ENCODE data around the gene KCNG4. TPM values are rescaled to one million over a fixed set of nuclear protein-coding genes. Genes with fewer than 3 reads are reported as not detected.

KCNG4 gene
- total and polyA plus RNA-seq, 5 donors, result not detected

- 44% methylated on average over 21 of the region's 21 CpGs for WGBS
- ATAC-seq (peak; percentile 34 to 74), DNase-seq (peak in 1 of 3 donors; percentile 19)
- H3K4me1 ChIP-seq (ENCODE audit: control insufficient read depth, insufficient read depth, low read length), result peaks cover 4% of the 10 kb centered on the region
- no peak overlapping the region for H3K4me3 ChIP-seq (ENCODE audit: low read length)
- no peaks in the 10 kb centered on the region for H3K9me3 ChIP-seq (ENCODE audit: control insufficient read depth, low read length)
- intact Hi-C loops (cut with DNase I), result no loop called here
- H3K27ac ChIP-seq (ENCODE audit: low read length), result no peak overlapping the region
- H3K27me3 ChIP-seq (ENCODE audit: control insufficient read depth, insufficient read depth), result no peaks in the 10 kb centered on the region
These were observed 5.2 kb downstream of the KCNG4 start for GRCh38 chr16:84234321-84235241.

DNA sequence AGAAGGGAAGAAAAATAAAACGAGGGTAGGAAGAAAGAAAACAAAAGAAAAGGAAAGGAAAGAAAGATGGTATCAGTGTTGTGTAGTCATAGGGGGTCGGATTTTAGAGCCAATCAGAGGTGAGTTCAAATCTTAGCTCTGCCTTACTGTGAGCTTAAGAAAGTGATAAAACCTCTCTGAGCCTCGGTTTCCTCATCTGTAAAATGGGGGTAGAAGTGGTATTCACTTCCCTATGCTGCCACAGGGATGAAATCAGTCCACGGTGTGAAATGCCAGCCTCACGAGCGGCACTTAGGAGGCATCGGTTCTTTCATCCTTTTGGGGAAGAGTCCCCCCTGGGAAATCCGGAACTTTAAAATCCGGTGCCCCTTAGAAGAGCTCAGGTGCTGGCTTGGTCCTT is 6.1 kb downstream of the KCNG4 start:
- 81% methylated on average over 9 of the region's 9 CpGs for WGBS
- ATAC-seq, result no peak
- H3K9me3 ChIP-seq (ENCODE audit: control insufficient read depth, low read length), result no peaks in the 10 kb centered on the region
- no peak overlapping the region for H3K27ac ChIP-seq (ENCODE audit: low read length)
- H3K4me1 ChIP-seq (ENCODE audit: control insufficient read depth, insufficient read depth, low read length), result peaks cover 4% of the 10 kb centered on the region
- no peak for DNase-seq
- no peak overlapping the region for H3K4me3 ChIP-seq (ENCODE audit: low read length)
- no peaks in the 10 kb centered on the region for H3K27me3 ChIP-seq (ENCODE audit: control insufficient read depth, insufficient read depth)
- intact Hi-C loops (cut with DNase I), result no loop called here

- intact Hi-C loops (cut with DNase I), result no loop called here
- Histone ChIP-seq H3K9me3 (ENCODE audit: control insufficient read depth, low read length) (no peaks in the 10 kb centered on the region), H3K4me1 (ENCODE audit: control insufficient read depth, insufficient read depth, low read length) (peaks cover 4% of the 10 kb centered on the region), H3K27ac (ENCODE audit: low read length) (no peak overlapping the region), H3K4me3 (ENCODE audit: low read length) (no peak overlapping the region), H3K27me3 (ENCODE audit: control insufficient read depth, insufficient read depth) (no peaks in the 10 kb centered on the region)
- WGBS, result 94% methylated on average over 5 of the region's 5 CpGs
- DNase-seq, result no peak
- no peak for ATAC-seq
These were observed 6.8 kb downstream of the KCNG4 start for GRCh38 chr16:84232969-84233368.

DNA sequence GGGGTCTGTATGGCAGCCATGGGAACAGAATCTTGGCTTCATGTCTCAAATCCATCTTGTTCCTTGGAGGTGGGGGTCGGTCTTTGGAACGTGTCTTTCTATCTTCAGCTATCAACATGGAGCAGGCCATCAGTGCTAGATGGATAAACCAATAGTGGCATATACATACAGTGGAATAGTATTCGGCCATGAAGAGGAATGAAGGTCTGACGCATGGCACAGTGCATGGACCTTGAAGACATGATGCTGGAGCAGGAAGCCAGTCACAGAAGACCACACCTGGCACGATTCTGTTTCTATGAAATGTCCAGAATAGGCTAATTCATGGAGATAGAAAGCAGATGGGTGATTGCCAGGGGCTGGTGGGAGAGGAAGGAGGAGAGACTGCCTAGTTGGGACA is 7.8 kb downstream of the KCNG4 start:
- intact Hi-C loops (cut with DNase I), result no loop called here
- WGBS, result 90% methylated on average over 5 of the region's 5 CpGs
- ATAC-seq (no peak), DNase-seq (no peak)
- no peak overlapping the region for H3K27ac ChIP-seq (ENCODE audit: low read length)
- H3K27me3 ChIP-seq (ENCODE audit: control insufficient read depth, insufficient read depth), result no peaks in the 10 kb centered on the region
- no peak overlapping the region for H3K4me3 ChIP-seq (ENCODE audit: low read length)
- H3K4me1 ChIP-seq (ENCODE audit: control insufficient read depth, insufficient read depth, low read length), result peaks cover 4% of the 10 kb centered on the region
- no peaks in the 10 kb centered on the region for H3K9me3 ChIP-seq (ENCODE audit: control insufficient read depth, low read length)

- intact Hi-C loops (cut with DNase I), result no loop called here
- peaks cover under 1% of the 10 kb centered on the region for H3K4me1 ChIP-seq (ENCODE audit: control insufficient read depth, insufficient read depth, low read length)
- no peaks in the 10 kb centered on the region for H3K27me3 ChIP-seq (ENCODE audit: control insufficient read depth, insufficient read depth)
- H3K27ac ChIP-seq (ENCODE audit: low read length), result no peak overlapping the region
- no peaks in the 10 kb centered on the region for H3K9me3 ChIP-seq (ENCODE audit: control insufficient read depth, low read length)
- H3K4me3 ChIP-seq (ENCODE audit: low read length), result no peak overlapping the region
- ATAC-seq (no peak), DNase-seq (no peak)
- WGBS, result 81% methylated on average over 11 of the region's 11 CpGs
These were observed 10.3 kb downstream of the KCNG4 start for GRCh38 chr16:84229471-84229870.

DNA sequence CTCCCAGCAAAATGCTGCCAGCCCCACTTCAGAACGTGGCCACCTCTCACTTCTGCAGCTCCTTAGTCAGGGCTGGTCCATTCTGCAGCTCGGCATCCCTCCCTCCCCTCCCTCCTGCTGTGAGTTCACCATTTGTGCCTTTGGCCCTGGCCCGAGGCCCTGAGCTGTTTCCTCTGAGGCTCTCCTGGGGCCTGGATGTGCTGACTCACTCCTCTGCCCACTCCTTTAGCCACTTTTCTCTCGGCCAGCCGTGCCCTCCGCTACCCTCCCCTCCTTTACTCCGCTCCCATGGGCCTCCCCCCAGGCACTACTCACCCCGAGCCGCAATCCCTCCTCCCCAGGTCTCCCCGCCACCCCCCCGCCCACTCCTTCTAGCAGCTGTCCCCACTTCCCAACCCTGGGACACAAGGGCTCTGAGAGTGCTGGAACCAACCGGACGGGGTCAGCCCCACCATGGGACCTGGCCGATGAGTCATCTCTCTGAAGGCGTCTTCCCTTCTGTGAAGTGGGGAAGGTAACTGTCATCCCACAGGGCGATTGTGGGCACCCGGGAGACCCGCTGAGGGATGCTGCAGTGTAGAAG is 11.5 kb downstream of the KCNG4 start:
- DNase-seq (peak; percentile 89 to 94 (median 91)), ATAC-seq (peak; percentile 95 to 97)
- H3K27me3 ChIP-seq (ENCODE audit: control insufficient read depth, insufficient read depth), result no peaks in the 10 kb centered on the region
- 34% methylated on average over 18 of the region's 18 CpGs for WGBS
- H3K4me1 ChIP-seq (ENCODE audit: control insufficient read depth, insufficient read depth, low read length), result no peaks in the 10 kb centered on the region
- intact Hi-C loops (cut with DNase I), result no loop called here
- no peaks in the 10 kb centered on the region for H3K9me3 ChIP-seq (ENCODE audit: control insufficient read depth, low read length)
- H3K4me3 ChIP-seq (ENCODE audit: low read length), result no peak overlapping the region
- H3K27ac ChIP-seq (ENCODE audit: low read length), result no peak overlapping the region

GRCh38 chr16:84227548-84227947 is 12.3 kb downstream of the KCNG4 start:
- H3K4me1 ChIP-seq (ENCODE audit: control insufficient read depth, insufficient read depth, low read length), result no peaks in the 10 kb centered on the region
- DNase-seq, result no peak
- H3K4me3 ChIP-seq (ENCODE audit: low read length), result no peak overlapping the region
- no peak for ATAC-seq
- no peaks in the 10 kb centered on the region for H3K27me3 ChIP-seq (ENCODE audit: control insufficient read depth, insufficient read depth)
- WGBS, result 86% methylated on average over 6 of the region's 6 CpGs
- intact Hi-C loops (cut with DNase I), result no loop called here
- H3K27ac ChIP-seq (ENCODE audit: low read length), result no peak overlapping the region
- H3K9me3 ChIP-seq (ENCODE audit: control insufficient read depth, low read length), result no peaks in the 10 kb centered on the region

DNA sequence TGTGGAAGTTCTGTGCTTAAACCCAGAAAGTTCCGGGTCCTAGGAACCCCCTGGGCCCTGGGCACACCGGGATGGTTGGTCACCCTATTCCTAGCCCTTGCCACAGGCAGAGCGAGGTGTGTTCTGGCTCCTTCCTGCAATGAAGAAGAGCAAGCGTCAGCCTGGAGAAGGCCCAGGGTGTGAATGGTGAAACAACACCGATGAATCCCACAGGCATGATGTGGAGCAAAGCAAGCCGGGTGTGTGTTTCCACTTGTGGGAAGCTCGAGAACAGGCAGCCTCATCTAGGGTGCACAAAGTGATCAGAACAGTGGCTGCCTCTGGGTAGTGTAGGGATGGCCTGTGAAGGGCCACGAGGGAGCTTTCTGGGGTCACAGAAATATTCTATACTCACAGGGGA is 13.8 kb downstream of the KCNG4 start:
- no peak overlapping the region for H3K4me3 ChIP-seq (ENCODE audit: low read length)
- intact Hi-C loops (cut with DNase I), result no loop called here
- ATAC-seq (no peak), DNase-seq (no peak)
- WGBS, result 88% methylated on average over 8 of the region's 8 CpGs
- no peaks in the 10 kb centered on the region for H3K9me3 ChIP-seq (ENCODE audit: control insufficient read depth, low read length)
- no peaks in the 10 kb centered on the region for H3K27me3 ChIP-seq (ENCODE audit: control insufficient read depth, insufficient read depth)
- H3K27ac ChIP-seq (ENCODE audit: low read length), result no peak overlapping the region
- H3K4me1 ChIP-seq (ENCODE audit: control insufficient read depth, insufficient read depth, low read length), result no peaks in the 10 kb centered on the region

- H3K27me3 ChIP-seq (ENCODE audit: control insufficient read depth, insufficient read depth), result no peaks in the 10 kb centered on the region
- ATAC-seq, result no peak
- H3K4me3 ChIP-seq (ENCODE audit: low read length), result no peak overlapping the region
- 73% methylated on average over 7 of the region's 7 CpGs for WGBS
- no peak for DNase-seq
- intact Hi-C loops (cut with DNase I), result no loop called here
- H3K9me3 ChIP-seq (ENCODE audit: control insufficient read depth, low read length), result no peaks in the 10 kb centered on the region
- no peak overlapping the region for H3K27ac ChIP-seq (ENCODE audit: low read length)
- no peaks in the 10 kb centered on the region for H3K4me1 ChIP-seq (ENCODE audit: control insufficient read depth, insufficient read depth, low read length)
These were observed 14.2 kb downstream of the KCNG4 start for GRCh38 chr16:84225571-84225970.

DNA sequence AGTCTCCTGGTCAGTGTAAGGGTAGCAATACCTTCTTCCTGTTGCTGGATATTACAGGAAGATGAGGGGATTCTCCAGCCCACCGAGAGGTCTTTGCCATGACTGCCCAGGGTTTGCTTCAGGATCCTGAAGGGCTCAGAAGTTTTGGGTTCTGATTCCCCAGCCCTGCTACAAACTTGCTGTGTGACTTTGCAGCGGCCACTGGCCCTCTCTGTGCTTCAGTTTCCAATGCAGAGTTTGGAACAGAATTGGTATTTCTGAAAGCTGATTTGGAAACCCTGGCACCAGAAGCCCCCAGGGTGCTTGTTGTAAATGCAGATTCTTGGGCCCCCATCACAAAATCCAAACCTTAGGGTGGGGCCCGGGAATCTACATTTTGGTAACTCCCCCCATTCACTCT is 14.7 kb downstream of the KCNG4 start:
- Histone ChIP-seq H3K27ac (ENCODE audit: low read length) (no peak overlapping the region), H3K27me3 (ENCODE audit: control insufficient read depth, insufficient read depth) (no peaks in the 10 kb centered on the region), H3K9me3 (ENCODE audit: control insufficient read depth, low read length) (no peaks in the 10 kb centered on the region), H3K4me1 (ENCODE audit: control insufficient read depth, insufficient read depth, low read length) (no peaks in the 10 kb centered on the region), H3K4me3 (ENCODE audit: low read length) (no peak overlapping the region)
- no peak for DNase-seq
- 88% methylated on average over 3 of the region's 3 CpGs for WGBS
- ATAC-seq, result no peak
- intact Hi-C loops (cut with DNase I), result no loop called here

GRCh38 chr16:84224554-84224953 is 15.3 kb downstream of the KCNG4 start:
- ATAC-seq, result no peak
- Histone ChIP-seq H3K4me3 (ENCODE audit: low read length) (no peak overlapping the region), H3K4me1 (ENCODE audit: control insufficient read depth, insufficient read depth, low read length) (no peaks in the 10 kb centered on the region), H3K27me3 (ENCODE audit: control insufficient read depth, insufficient read depth) (no peaks in the 10 kb centered on the region), H3K9me3 (ENCODE audit: control insufficient read depth, low read length) (no peaks in the 10 kb centered on the region), H3K27ac (ENCODE audit: low read length) (no peak overlapping the region)
- DNase-seq, result no peak
- 92% methylated on average over 3 of the region's 3 CpGs for WGBS
- intact Hi-C loops (cut with DNase I), result no loop called here
